PC-3 (cell line): ENCODE data around the gene CHAMP1.

Experiments used
- EZH2 ChIP-seq: fragments of 300-600 bp; sonication (generic); IDR thresholded peaks from one replicate; pipeline ENCODE4 v1.6.1; 2017; ENCODE audit warnings: antibody characterized with exemption, mild to moderate bottlenecking, low read length; ENCODE audit not compliant: unreplicated experiment
- EZH2phosphoT487 ChIP-seq: fragments of 300-600 bp; sonication (generic); IDR thresholded peaks from 2 replicates; pipeline ENCODE4 v1.6.1; 2018; ENCODE audit warnings: mild to moderate bottlenecking, antibody characterized with exemption, low read length, borderline replicate concordance

DNA sequence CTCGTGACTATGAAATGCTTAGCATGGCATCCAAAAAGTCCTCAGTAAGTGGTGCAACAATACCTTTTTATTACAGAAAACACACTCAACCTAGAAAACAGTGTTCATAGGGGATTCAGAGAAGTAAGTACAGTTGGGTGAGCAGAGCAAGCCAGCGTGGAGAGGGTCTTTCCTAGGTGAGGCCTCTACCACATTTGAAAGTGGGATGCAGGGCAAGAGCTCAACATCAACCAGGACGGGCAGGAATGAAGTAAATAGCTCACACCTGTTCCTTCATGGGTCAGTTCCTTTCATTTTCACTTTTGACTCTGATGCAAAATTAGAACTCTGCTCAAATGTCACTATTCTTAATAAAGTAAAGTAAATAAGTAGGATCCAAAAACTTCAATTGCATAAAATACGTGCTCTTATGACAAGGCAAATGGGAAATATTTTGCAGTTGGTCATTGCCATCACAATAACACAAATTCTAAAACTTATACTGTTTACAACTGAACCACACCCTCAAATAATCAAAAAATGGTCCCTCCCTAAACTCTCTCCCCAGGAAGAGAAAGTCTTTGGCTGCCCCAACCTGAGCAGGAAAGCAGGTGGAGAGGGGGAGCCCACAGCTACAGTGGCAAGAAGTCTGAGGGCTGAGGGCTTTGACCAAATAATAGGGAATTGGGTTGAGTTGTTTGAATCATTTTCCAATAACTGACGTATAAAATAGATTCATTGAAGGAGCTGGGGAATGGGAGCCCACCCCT is 20.2 kb downstream of the CHAMP1 start:
- TF ChIP-seq EZH2 (no peak), EZH2phosphoT487 (no peak)
